IMR-90 (cell line): ENCODE results near the gene PEAK1.

Source experiments
- BHLHE40 ChIP-seq: fragments of 150-350 bp; IDR thresholded peaks from 2 replicates; pipeline ENCODE4 v1.6.1; 2016; ENCODE audit warnings: mild to moderate bottlenecking, low read depth, low read length
- CHD1 ChIP-seq: IDR thresholded peaks from 2 replicates; pipeline ENCODE4 v1.6.1; 2012; ENCODE audit warnings: low read depth, low read length, improper control_type of control experiment
- CTCF ChIP-seq: conservative IDR thresholded peaks from 2 replicates; pipeline ENCODE4 v1.5.1; 2012; ENCODE audit warnings: mild to moderate bottlenecking, low read depth, low read length, improper control_type of control experiment
- FOS ChIP-seq: fragments of 150-350 bp; IDR thresholded peaks from 2 replicates; pipeline ENCODE4 v1.6.1; 2016; ENCODE audit warnings: low read depth, low read length
- MAFK ChIP-seq: IDR thresholded peaks from 2 replicates; pipeline ENCODE4 v1.6.1; 2012; ENCODE audit warnings: low read depth, low read length, improper control_type of control experiment
- MAZ ChIP-seq: IDR thresholded peaks from 2 replicates; pipeline ENCODE4 v1.6.1; 2012; ENCODE audit warnings: low read depth, mild to moderate bottlenecking, low read length, improper control_type of control experiment, moderate library complexity, borderline replicate concordance
- MXI1 ChIP-seq: IDR thresholded peaks from 2 replicates; pipeline ENCODE4 v1.6.1; 2012; ENCODE audit warnings: low read depth, mild to moderate bottlenecking, low read length, moderate library complexity, borderline replicate concordance
- NFE2L2 ChIP-seq: fragments of 150-350 bp; IDR thresholded peaks from 2 replicates; pipeline ENCODE4 v1.6.1; 2016; ENCODE audit warnings: low read depth, mild to moderate bottlenecking, low read length
- POLR2A ChIP-seq: IDR thresholded peaks from 2 replicates; pipeline ENCODE4 v1.6.1; 2012; ENCODE audit warnings: mild to moderate bottlenecking, low read depth, low read length
- RAD21 ChIP-seq: IDR thresholded peaks from 2 replicates; pipeline ENCODE4 v1.6.1; 2012; ENCODE audit warnings: low read length, improper control_type of control experiment
- RCOR1 ChIP-seq: IDR thresholded peaks from 2 replicates; pipeline ENCODE4 v1.6.1; 2012; ENCODE audit warnings: mild to moderate bottlenecking, low read length, improper control_type of control experiment; ENCODE audit not compliant: insufficient replicate concordance
- RFX5 ChIP-seq: IDR thresholded peaks from 2 replicates; pipeline ENCODE4 v1.8.0; 2012; ENCODE audit warnings: low read depth, mild to moderate bottlenecking, low read length, moderate library complexity
- SMC3 ChIP-seq: fragments of 150-350 bp; IDR thresholded peaks from 2 replicates; pipeline ENCODE4 v1.6.1; 2016; ENCODE audit warnings: low read depth, mild to moderate bottlenecking, antibody characterized with exemption, low read length, moderate library complexity
- TF ChIP-seq, protein P1 (sequence below): fragments of 150-350 bp; IDR thresholded peaks from 2 replicates; pipeline ENCODE4 v1.6.1; 2017; ENCODE audit warnings: mild to moderate bottlenecking, antibody characterized with exemption, low read length, low read depth

DNA sequence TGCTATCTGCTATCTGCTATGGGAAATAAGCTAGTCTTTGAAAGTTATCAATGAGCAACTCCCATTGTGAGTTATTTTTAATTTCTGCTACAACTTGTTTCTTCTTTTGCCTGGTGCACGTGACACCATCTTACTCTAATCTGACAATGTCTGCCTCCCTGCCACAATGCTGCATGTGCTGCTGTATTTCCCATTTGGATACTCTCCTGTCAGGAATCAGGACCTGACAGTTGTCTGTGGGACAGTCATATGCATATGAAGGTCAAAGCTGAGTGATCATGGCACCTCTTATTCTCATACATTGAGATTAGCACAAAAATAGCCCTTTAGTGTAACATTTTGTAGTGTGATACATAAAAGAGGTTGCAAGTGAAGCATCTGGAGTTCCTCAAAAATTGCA, 46.6 kb upstream of the PEAK1 start:
- TF ChIP-seq POLR2A = no peak
- TF ChIP-seq CTCF = no peak
- TF ChIP-seq NFE2L2 = no peak
- no peak for TF ChIP-seq FOS
- no peak for TF ChIP-seq MAZ
- TF ChIP-seq RAD21 = no peak
- no peak for TF ChIP-seq RCOR1
- TF ChIP-seq MXI1 = no peak
- no peak for TF ChIP-seq MAFK
- TF ChIP-seq CHD1 = no peak
- TF ChIP-seq RFX5 = no peak
- no peak for TF ChIP-seq SMC3
- TF ChIP-seq, protein P1, sequence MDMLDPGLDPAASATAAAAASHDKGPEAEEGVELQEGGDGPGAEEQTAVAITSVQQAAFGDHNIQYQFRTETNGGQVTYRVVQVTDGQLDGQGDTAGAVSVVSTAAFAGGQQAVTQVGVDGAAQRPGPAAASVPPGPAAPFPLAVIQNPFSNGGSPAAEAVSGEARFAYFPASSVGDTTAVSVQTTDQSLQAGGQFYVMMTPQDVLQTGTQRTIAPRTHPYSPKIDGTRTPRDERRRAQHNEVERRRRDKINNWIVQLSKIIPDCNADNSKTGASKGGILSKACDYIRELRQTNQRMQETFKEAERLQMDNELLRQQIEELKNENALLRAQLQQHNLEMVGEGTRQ = no peak
- no peak for TF ChIP-seq BHLHE40
